GM18909 (cell line): Measurements from ENCODE around the gene SLC16A13.
"Not testable (repeated sequence)": the region's sequence is repeated elsewhere in the genome, so short reads cannot be mapped to it uniquely, and the experiment has no call there.

ENCODE experiments used
- ATAC-seq: cut with Tn5 transposase; IDR thresholded peaks from one replicate; pipeline ENCODE4 v1.9.1; 2021; ENCODE audit warnings: mild to moderate bottlenecking; ENCODE audit not compliant: unreplicated experiment, poor library complexity

The SLC16A13 gene

GRCh38 chr17:7058831-7059447, 23.1 kb downstream of the SLC16A13 start:
- no peak for ATAC-seq

- ATAC-seq, result no peak
Measured at GRCh38 chr17:7060165-7060891, 24.5 kb downstream of the SLC16A13 start.

- no peak for ATAC-seq
Measured at GRCh38 chr17:7063518-7064094, 27.8 kb downstream of the SLC16A13 start.

- ATAC-seq, result no peak
Measured at GRCh38 chr17:7064261-7064660, 28.4 kb downstream of the SLC16A13 start.

GRCh38 chr17:7067198-7067597, 31.4 kb downstream of the SLC16A13 start:
- ATAC-seq, result no peak

GRCh38 chr17:7068268-7068667, 32.5 kb downstream of the SLC16A13 start:
- ATAC-seq, result no peak

GRCh38 chr17:7070712-7071111, 34.9 kb downstream of the SLC16A13 start:
- ATAC-seq, result no peak

GRCh38 chr17:7072406-7072805, 36.6 kb downstream of the SLC16A13 start:
- ATAC-seq, result no peak

GRCh38 chr17:7074931-7075330, 39.1 kb downstream of the SLC16A13 start:
- no peak for ATAC-seq

- ATAC-seq, result no peak
Measured at GRCh38 chr17:7077911-7078546, 42.2 kb downstream of the SLC16A13 start.

GRCh38 chr17:7078711-7079110, 42.9 kb downstream of the SLC16A13 start:
- no peak for ATAC-seq

- ATAC-seq, result no peak
Measured at GRCh38 chr17:7079581-7080455, 44.0 kb downstream of the SLC16A13 start, which contains the start of gene CLEC10A. Gene CLEC10A, minus strand, starts transcription at chr17:7080251. Its CDS starts 1,439 bp downstream, at chr17:7078812.

- ATAC-seq, result no peak
Measured at GRCh38 chr17:7080456-7081041, 44.7 kb downstream of the SLC16A13 start.

GRCh38 chr17:7081341-7082062, 45.7 kb downstream of the SLC16A13 start:
- no peak for ATAC-seq

- no peak for ATAC-seq
Measured at GRCh38 chr17:7083592-7083991, 47.8 kb downstream of the SLC16A13 start.

- no peak for ATAC-seq
Measured at GRCh38 chr17:7084088-7084487, 48.3 kb downstream of the SLC16A13 start.

- ATAC-seq, result not testable (repeated sequence)
Measured at GRCh38 chr17:7088442-7088841, 52.6 kb downstream of the SLC16A13 start.

- not testable (repeated sequence) for ATAC-seq
Measured at GRCh38 chr17:7089570-7089969, 53.8 kb downstream of the SLC16A13 start.
